Body of pancreas (tissue), 4 donors: ENCODE results near the gene PRSS21. TPM values are rescaled to one million over a fixed set of nuclear protein-coding genes. Genes with fewer than 3 reads are reported as not detected.

ENCODE experiments used
- ATAC-seq: fragments of 150-250 bp; one replicate; pipeline ENCODE4 v1.9.1; 2016
- DNase-seq, 4 donors: peaks; one replicate each; pipeline ENCODE4 v3.0.0-alpha.2; 2019
- H3K27ac ChIP-seq, 4 donors: fragments of 200-600 bp; sonication (generic); 1 replicate in 3 of 4; 2 replicates in 1 of 4; pipeline versions ENCODE4 v1.5.1 to v1.6.1; 2016 to 2019; ENCODE audit warnings: mild to moderate bottlenecking in 1 of 4, mixed read lengths in 1 of 4, moderate library complexity in 1 of 4
- H3K27me3 ChIP-seq, 2 donors: fragments of 200-600 bp; sonication (generic); one replicate each; pipeline ENCODE4 v1.6.0; 2016; ENCODE audit warnings: mild to moderate bottlenecking in 1 of 2
- H3K36me3 ChIP-seq, 2 donors: fragments of 200-600 bp; sonication (generic); replicated peaks in 1 of 2; 2 replicates each; pipeline ENCODE4 v1.5.1; 2016; ENCODE audit warnings: low read depth in 2 of 2; ENCODE audit not compliant: insufficient read depth in 1 of 2
- H3K4me1 ChIP-seq: fragments of 200-600 bp; sonication (generic); one replicate; pipeline ENCODE4 v1.6.0; 2016
- H3K4me3 ChIP-seq, 2 donors: fragments of 200-600 bp; sonication (generic); 1 replicate in 1 of 2; 2 replicates in 1 of 2; pipeline ENCODE4 v1.5.1; 2016 to 2019
- H3K9me3 ChIP-seq, 3 donors: fragments of 200-600 bp; sonication (generic); 1 replicate in 2 of 3; 2 replicates in 1 of 3; pipeline ENCODE4 v1.5.1; 2016
- POLR2A ChIP-seq, 3 donors: fragments of 450-650 bp; IDR thresholded peaks; one replicate each; pipeline ENCODE4 v1.6.1; 2016; ENCODE audit warnings: antibody characterized with exemption in 3 of 3, mild to moderate bottlenecking in 2 of 3
- WGBS, 2 donors: methylation state at CpG; one replicate each; pipeline ENCODE4 v1.1.5; 2017; 5-methylcytosine and 5-hydroxymethylcytosine counted together
- intact Hi-C: fragments of 100-400 bp; cut with DNase I; formaldehyde crosslinking; loops from one replicate; pipeline ENCODE4 v1.15.1; 2023
- total RNA-seq, 2 donors: library from RNA; depleted of rRNA; stranded (reverse); fragments of >200 nt; gene quantifications; one replicate each; pipeline ENCODE4 v1.1.0, GENCODE V29; 2016
- TF ChIP-seq, protein P1 (sequence below), 7 experiments: fragments of 450-650 bp in 4 of 7; fragments of 200-600 bp in 3 of 7; sonication (generic) in 3 of 7; IDR thresholded peaks; one replicate each; pipeline ENCODE4 v1.5.1; 2016 to 2019; ENCODE audit warnings: antibody characterized with exemption in 7 of 7

PRSS21 gene
- total RNA-seq, 2 donors from 2014 or later, result 0.66 to 1.6 TPM

DNA sequence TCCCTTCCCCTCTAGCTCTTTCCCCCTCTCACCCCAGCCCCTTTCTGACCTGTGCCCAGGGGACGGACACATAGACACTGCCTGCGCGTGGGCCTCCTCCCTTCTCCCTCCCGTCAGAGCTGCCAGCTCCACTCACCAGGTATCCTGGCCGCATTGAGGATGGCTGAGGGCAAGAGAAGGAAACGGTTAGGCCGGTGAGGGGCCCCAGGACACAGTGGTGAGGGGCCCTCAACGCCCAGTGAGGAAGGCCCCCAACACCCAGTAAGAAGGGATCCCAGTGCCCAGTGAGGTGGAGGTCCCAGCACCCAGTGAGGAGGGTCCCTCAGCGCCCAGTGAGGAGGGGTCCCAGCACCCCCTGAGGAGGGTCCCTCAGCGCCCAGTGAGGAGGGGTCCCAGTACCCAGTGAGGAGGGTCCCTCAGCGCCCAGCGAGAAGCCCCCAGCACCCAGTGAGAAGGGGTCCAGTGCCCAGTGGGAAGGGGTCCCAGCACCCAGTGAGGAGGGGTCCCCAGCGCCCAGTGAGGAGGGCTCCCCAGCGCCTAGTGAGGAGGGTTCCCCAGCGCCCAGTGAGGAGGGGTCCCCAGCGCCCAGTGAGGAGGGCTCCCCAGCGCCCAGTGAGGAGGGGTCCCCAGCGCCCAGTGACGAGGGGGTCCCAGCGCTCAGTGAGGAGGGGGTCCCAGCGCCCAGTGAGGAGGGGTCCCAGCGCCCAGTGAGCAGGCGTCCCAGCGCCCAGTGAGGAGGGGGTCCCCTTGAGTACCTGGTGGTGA lies 39.8 kb downstream of the PRSS21 start:
- Histone ChIP-seq H3K4me3 (no peak overlapping the region), H3K27me3 (no peaks in the 10 kb centered on the region)

GRCh38 chr16:2857451-2858244 lies 40.6 kb downstream of the PRSS21 start, which contains the start of gene PRSS22:
Gene PRSS22, minus strand, starts transcription at chr16:2858170. Its CDS starts 66 bp downstream, at chr16:2858104.
- ATAC-seq, result peak; percentile 76
- H3K36me3 ChIP-seq, result peaks cover 0 to 4% of the 10 kb centered on the region in 2 donors
- peak; percentile 73 to 93 (median 91) for TF ChIP-seq POLR2A (IDR thresholded peaks at IDR 0.05)
- TF ChIP-seq, protein P1, sequence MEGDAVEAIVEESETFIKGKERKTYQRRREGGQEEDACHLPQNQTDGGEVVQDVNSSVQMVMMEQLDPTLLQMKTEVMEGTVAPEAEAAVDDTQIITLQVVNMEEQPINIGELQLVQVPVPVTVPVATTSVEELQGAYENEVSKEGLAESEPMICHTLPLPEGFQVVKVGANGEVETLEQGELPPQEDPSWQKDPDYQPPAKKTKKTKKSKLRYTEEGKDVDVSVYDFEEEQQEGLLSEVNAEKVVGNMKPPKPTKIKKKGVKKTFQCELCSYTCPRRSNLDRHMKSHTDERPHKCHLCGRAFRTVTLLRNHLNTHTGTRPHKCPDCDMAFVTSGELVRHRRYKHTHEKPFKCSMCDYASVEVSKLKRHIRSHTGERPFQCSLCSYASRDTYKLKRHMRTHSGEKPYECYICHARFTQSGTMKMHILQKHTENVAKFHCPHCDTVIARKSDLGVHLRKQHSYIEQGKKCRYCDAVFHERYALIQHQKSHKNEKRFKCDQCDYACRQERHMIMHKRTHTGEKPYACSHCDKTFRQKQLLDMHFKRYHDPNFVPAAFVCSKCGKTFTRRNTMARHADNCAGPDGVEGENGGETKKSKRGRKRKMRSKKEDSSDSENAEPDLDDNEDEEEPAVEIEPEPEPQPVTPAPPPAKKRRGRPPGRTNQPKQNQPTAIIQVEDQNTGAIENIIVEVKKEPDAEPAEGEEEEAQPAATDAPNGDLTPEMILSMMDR (IDR thresholded peaks at IDR 0.05), result peak in 2 of 7 experiments; percentile 6 to 18
- H3K27me3 ChIP-seq, result no peaks in the 10 kb centered on the region
- peak within 1 kb of the TSS in 1 of 2 donors; percentile 2 for H3K4me3 ChIP-seq
- WGBS, 2 donors, result 16 to 17% methylated on average over 25 to 42 of the region's 42 CpGs
- peak within 1 kb of the TSS; percentile 87 to 99 (median 94) for H3K27ac ChIP-seq
- H3K4me1 ChIP-seq, result peaks cover 28% of the 10 kb centered on the region
- peak; percentile 77 to 85 (median 83) for DNase-seq
- no peaks in the 10 kb centered on the region for H3K9me3 ChIP-seq
- intact Hi-C loops, result no loop called here

More for the DNA sequence above, 39.8 kb downstream of the PRSS21 start:
- intact Hi-C loops, result no loop called here
- ATAC-seq (no peak), DNase-seq (no peak)
- peak overlapping the region; percentile 87 to 99 (median 94) for H3K27ac ChIP-seq
- WGBS, 2 donors, result 79 to 81% methylated on average over 8 to 18 of the region's 24 CpGs
- TF ChIP-seq, protein P1 (IDR thresholded peaks at IDR 0.05), result no peak
- TF ChIP-seq POLR2A (IDR thresholded peaks at IDR 0.05), result no peak
- H3K4me1 ChIP-seq, result peaks cover 28% of the 10 kb centered on the region
- H3K36me3 ChIP-seq, result peaks cover 0 to 4% of the 10 kb centered on the region in 2 donors
- no peaks in the 10 kb centered on the region for H3K9me3 ChIP-seq

GRCh38 chr16:2858245-2859025 lies 41.4 kb downstream of the PRSS21 start:
- Histone ChIP-seq H3K27me3 (no peaks in the 10 kb centered on the region), H3K36me3 (peaks cover 0 to 3% of the 10 kb centered on the region in 2 donors), H3K4me1 (peaks cover 28% of the 10 kb centered on the region), H3K4me3 (peak overlapping the region in 1 of 2 donors; percentile 2), H3K27ac (peak overlapping the region; percentile 87 to 99 (median 94)), H3K9me3 (no peaks in the 10 kb centered on the region)
- TF ChIP-seq, protein P1 (IDR thresholded peaks at IDR 0.05), result peak; percentile 19 to 88 (median 70)
- peak; percentile 6 to 92 (median 84) for TF ChIP-seq POLR2A (IDR thresholded peaks at IDR 0.05)
- WGBS, 2 donors, result 4 to 7% methylated on average over 5 to 22 of the region's 23 CpGs
- peak; percentile 94 to 97 (median 96) for DNase-seq
- intact Hi-C loops, result no loop called here
- ATAC-seq, result peak; percentile 93

GRCh38 chr16:2859686-2860265 lies 42.7 kb downstream of the PRSS21 start:
- Histone ChIP-seq H3K4me3 (no peak overlapping the region), H3K27me3 (no peaks in the 10 kb centered on the region), H3K9me3 (no peaks in the 10 kb centered on the region), H3K36me3 (no peaks in the 10 kb centered on the region), H3K4me1 (peaks cover 28% of the 10 kb centered on the region), H3K27ac (no peak overlapping the region)
- intact Hi-C loops, result no loop called here
- no peak for ATAC-seq
- no peak for TF ChIP-seq POLR2A (IDR thresholded peaks at IDR 0.05)
- TF ChIP-seq, protein P1 (IDR thresholded peaks at IDR 0.05), result no peak
- 71% methylated on average over 10 of the region's 10 CpGs; no CpG with 5 or more reads in 1 of the 2 donors for WGBS, 2 donors
- no peak for DNase-seq
